Lung (tissue), 12 donors: ENCODE data around the gene HOXB13. TPM values are rescaled to one million over a fixed set of nuclear protein-coding genes. Genes with fewer than 3 reads are reported as not detected.
A peak's percentile ranks its signal among the peaks of the same experiment; 100 is the strongest.
"Not testable (repeated sequence)": the region's sequence is repeated elsewhere in the genome, so short reads cannot be mapped to it uniquely, and the experiment has no call there.

Source experiments
- ATAC-seq: fragments of 200-7000 bp; cut with Tn5 transposase; one replicate; pipeline ENCODE4 v1.9.1; 2020; ENCODE audit warnings: moderate number of reproducible peaks; ENCODE audit not compliant: insufficient read depth, low FRiP score
- DNase-seq, 3 donors: peaks; one replicate each; pipeline ENCODE4 v3.0.0-alpha.2; 2013 to 2017
- H3K27ac ChIP-seq, 2 donors: one replicate each; pipeline ENCODE4 v1.5.1; 2013; ENCODE audit warnings: mild to moderate bottlenecking in 2 of 2, moderate library complexity in 2 of 2, control low read depth in 1 of 2, inconsistent platforms in 1 of 2, low read depth in 1 of 2, low read length in 1 of 2
- H3K27me3 ChIP-seq, 3 donors: one replicate each; pipeline ENCODE4 v1.5.1; 2013; ENCODE audit warnings: low read length in 2 of 3; ENCODE audit not compliant: control insufficient read depth in 3 of 3, insufficient read depth in 3 of 3
- H3K36me3 ChIP-seq, 4 donors: one replicate each; pipeline ENCODE4 v1.5.1; 2013; ENCODE audit warnings: low read length in 4 of 4, mild to moderate bottlenecking in 1 of 4, moderate library complexity in 1 of 4; ENCODE audit not compliant: control insufficient read depth in 4 of 4, insufficient read depth in 4 of 4
- H3K4me1 ChIP-seq, 5 donors: one replicate each; pipeline ENCODE4 v1.5.1; 2013; ENCODE audit warnings: low read length in 5 of 5, mild to moderate bottlenecking in 2 of 5, moderate library complexity in 1 of 5; ENCODE audit not compliant: control insufficient read depth in 5 of 5, insufficient read depth in 5 of 5
- H3K4me3 ChIP-seq: one replicate; pipeline ENCODE4 v1.5.1; 2013; ENCODE audit warnings: mild to moderate bottlenecking, control low read depth, moderate library complexity
- H3K9ac ChIP-seq, 2 donors: one replicate each; pipeline ENCODE4 v1.5.1; 2013; ENCODE audit warnings: low read length in 2 of 2, control low read depth in 1 of 2; ENCODE audit not compliant: insufficient read depth in 1 of 2
- H3K9me3 ChIP-seq, 4 donors: one replicate each; pipeline ENCODE4 v1.5.1; 2013; ENCODE audit warnings: low read length in 3 of 4, mild to moderate bottlenecking in 1 of 4, moderate library complexity in 1 of 4; ENCODE audit not compliant: control insufficient read depth in 4 of 4, insufficient read depth in 3 of 4
- WGBS, 2 donors: extraction: QIAGEN DNeasy Blood & Tissue Kit; methylation state at CpG; one replicate each; pipeline ENCODE4 v1.1.7; 2013; 5-methylcytosine and 5-hydroxymethylcytosine counted together
- polyA plus RNA-seq, 2 donors: library from polyadenylated mRNA; stranded (reverse); fragments of 200-250 nt; gene quantifications; one replicate each; pipeline ENCODE4 v1.2.1, GENCODE V29; 2013
- total RNA-seq, 2 donors: library from RNA; depleted of rRNA in 1 of 2; stranded (reverse); fragments of >200 nt in 1 of 2; gene quantifications; one replicate each; pipeline ENCODE4 v1.2.1, GENCODE V29; 2014 to 2021
- TF ChIP-seq, protein P1 (sequence below): IDR thresholded peaks from 2 replicates; pipeline ENCODE4 v1.5.1; 2012; ENCODE audit warnings: mild to moderate bottlenecking; ENCODE audit errors: control extremely low read depth, extremely low read depth
- donor health status: control.
- donor health status: control.
- donor health status: Bipolar disorder and iron deficiency.
- donor health status: healthy.
- donor health status: DM: yes; HTN: yes; CAD: no.

HOXB13 gene
- total and polyA plus RNA-seq, 4 donors: not detected

DNA sequence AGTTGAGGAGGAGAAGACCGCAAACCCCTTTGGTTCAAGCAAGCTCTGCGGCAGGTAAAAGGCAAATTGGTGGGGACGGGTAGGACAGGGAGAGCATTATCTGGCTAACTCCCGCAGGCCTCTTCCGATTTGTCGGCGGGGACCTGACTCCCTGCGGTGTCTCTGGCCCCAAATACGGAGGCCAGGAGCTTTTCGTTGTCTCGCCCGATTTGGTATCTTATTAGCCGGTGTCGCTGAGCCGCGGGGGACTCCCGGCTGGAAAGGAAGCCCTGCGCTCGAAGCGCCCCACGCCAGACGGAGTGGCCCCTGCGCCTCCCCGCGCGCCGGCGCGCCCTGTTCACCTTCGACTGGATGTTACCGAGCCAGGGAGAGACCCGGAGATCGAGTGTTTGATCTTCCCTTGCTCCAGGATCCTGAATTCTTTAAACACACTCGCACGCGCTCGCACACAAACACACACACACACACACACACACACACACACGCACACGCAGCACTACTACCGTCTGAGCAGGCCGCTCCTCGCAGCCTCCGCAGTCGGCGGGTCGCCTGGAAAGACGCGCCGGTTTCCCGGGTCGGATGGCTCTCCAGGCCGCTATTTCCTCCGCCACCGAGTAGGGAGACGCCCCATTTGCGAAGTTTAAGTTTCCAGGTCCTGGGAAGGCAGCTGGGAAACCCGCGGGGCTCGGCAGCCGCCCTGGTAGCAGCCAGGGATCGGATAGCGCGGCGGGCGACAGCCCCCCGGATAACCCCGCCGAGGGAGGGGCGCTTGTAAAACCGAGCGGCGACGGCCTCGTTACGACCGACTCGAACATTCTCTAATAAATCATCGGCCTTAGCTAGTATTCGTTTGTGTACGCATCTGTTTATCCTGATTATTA lies 9.5 kb downstream of the HOXB13 start:
- Histone ChIP-seq H3K4me3 (no peak overlapping the region), H3K4me1 (peaks cover 0 to 14% (median 0%) of the 10 kb centered on the region in 5 donors), H3K36me3 (no peaks in the 10 kb centered on the region), H3K27ac (no peak overlapping the region), H3K9ac (no peak overlapping the region), H3K27me3 (peaks cover 15 to 93% (median 93%) of the 10 kb centered on the region in 3 donors), H3K9me3 (peaks cover 0 to 16% (median 0%) of the 10 kb centered on the region in 4 donors)
- TF ChIP-seq, protein P1, sequence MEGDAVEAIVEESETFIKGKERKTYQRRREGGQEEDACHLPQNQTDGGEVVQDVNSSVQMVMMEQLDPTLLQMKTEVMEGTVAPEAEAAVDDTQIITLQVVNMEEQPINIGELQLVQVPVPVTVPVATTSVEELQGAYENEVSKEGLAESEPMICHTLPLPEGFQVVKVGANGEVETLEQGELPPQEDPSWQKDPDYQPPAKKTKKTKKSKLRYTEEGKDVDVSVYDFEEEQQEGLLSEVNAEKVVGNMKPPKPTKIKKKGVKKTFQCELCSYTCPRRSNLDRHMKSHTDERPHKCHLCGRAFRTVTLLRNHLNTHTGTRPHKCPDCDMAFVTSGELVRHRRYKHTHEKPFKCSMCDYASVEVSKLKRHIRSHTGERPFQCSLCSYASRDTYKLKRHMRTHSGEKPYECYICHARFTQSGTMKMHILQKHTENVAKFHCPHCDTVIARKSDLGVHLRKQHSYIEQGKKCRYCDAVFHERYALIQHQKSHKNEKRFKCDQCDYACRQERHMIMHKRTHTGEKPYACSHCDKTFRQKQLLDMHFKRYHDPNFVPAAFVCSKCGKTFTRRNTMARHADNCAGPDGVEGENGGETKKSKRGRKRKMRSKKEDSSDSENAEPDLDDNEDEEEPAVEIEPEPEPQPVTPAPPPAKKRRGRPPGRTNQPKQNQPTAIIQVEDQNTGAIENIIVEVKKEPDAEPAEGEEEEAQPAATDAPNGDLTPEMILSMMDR: no peak
- 4 to 7% methylated on average over 70 to 80 of the region's 80 CpGs for WGBS, 2 donors
- DNase-seq (peak; percentile 41 to 60 (median 56)), ATAC-seq (no peak)

DNA sequence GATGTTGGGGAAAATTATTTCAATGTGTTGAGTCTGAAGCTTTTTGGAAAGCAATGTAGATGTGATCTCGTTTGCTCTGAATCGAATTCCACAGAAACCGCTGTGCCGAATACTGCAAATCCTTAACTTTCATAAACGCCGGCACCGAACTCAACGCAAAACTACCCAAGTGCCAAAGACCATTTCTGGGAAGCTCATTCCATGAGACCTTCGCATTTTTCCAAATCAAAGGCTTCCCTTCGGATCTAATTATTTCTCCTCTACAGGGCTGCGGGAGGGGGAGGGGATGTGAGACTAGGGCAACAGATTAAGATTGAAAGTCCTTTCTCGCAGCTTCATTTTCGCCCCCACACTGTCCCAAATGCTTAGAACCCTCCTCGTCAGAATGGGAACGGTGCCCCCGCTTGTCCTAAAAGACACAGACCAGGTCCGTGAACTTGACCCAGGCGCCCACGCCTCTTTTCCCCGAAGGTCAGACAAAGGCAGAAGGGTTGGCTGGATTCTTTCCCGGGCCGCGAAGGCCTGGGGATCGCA lies 10.3 kb downstream of the HOXB13 start:
- Histone ChIP-seq H3K4me3 (no peak overlapping the region), H3K36me3 (no peaks in the 10 kb centered on the region), H3K27me3 (peaks cover 9 to 91% (median 90%) of the 10 kb centered on the region in 3 donors), H3K9ac (no peak overlapping the region), H3K27ac (no peak overlapping the region), H3K4me1 (peaks cover 0 to 8% (median 0%) of the 10 kb centered on the region in 5 donors), H3K9me3 (peaks cover 0 to 16% (median 0%) of the 10 kb centered on the region in 4 donors)
- TF ChIP-seq, protein P1: no peak
- ATAC-seq: no peak
- peak; percentile 43 to 70 (median 48) for DNase-seq
- 12 to 17% methylated on average over 24 of the region's 24 CpGs for WGBS, 2 donors

DNA sequence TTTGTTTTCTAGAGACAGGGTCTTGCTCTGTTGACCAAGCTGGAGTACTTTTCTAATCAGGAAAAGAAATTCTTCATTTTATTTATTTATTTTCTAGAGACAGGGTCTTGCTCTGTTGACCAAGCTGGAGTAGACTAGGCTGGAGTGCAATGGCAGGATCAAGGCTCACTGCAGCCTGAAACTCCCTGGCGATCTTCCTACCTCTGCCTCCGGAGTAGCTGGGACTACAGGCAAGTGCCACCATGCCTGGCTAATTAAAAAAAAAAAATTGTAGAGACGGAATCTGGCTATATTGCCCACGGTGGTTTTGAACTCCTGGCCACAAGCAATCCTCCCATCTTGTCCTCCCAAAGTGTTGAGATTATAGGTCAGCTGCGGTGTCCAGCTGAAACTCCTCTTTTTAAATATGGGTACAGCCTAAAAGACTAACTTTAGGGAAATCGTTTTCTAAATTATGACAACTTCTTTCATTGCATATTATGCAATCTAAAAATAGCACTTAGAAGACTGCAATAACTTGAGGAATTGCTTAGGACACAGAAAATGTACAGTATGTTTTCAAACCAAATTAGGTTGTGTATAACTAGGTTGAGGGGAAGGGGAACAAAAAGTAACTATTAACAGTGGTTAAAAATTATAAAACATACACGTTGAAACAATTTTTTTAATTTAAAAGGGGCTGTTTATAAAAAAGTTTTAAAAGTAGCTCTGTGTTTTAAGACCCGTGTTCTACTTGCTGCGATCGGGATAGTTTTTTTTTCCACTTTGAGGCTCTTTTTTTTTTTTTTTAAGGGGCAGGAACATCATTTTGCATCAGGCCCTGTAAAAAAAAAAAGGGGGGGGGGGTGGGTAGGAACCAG lies 11.0 kb downstream of the HOXB13 start:
- H3K27me3 ChIP-seq: peaks cover 10 to 91% (median 88%) of the 10 kb centered on the region in 3 donors
- TF ChIP-seq, protein P1: no peak
- WGBS, 2 donors: 10 to 13% methylated on average over 10 of the region's 10 CpGs
- no peak overlapping the region for H3K4me3 ChIP-seq
- DNase-seq: peak in 1 of 3 donors; percentile 40
- H3K9ac ChIP-seq: no peak overlapping the region
- no peak overlapping the region for H3K27ac ChIP-seq
- H3K36me3 ChIP-seq: no peaks in the 10 kb centered on the region
- peaks cover 0 to 6% (median 0%) of the 10 kb centered on the region in 5 donors for H3K4me1 ChIP-seq
- H3K9me3 ChIP-seq: peaks cover 0 to 16% (median 0%) of the 10 kb centered on the region in 4 donors
- no peak for ATAC-seq

DNA sequence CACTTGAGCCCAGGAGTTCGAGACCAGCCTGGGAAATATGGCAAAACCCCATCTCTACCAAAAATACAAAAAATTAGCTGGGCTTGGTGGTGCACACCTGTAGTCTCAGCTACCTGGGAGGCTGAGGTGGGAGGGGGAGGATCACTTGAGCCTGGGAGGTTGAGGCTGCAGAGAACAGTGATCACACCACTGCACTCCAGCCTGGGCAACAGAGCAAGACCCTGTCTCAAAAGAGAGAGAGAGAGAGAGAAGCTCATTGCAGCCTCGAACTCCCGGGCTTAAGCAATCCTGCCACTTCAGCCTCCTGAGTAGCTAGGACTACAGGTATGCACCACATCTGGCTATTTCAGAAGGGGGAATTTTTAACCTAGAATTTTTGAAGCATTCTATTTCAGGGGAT lies 12.0 kb downstream of the HOXB13 start:
- Histone ChIP-seq H3K9me3 (peaks cover 0 to 16% (median 0%) of the 10 kb centered on the region in 4 donors), H3K27me3 (peaks cover 16 to 86% (median 86%) of the 10 kb centered on the region in 3 donors)
- not testable (repeated sequence) for H3K27ac ChIP-seq, H3K9ac ChIP-seq, H3K36me3 ChIP-seq, H3K4me1 ChIP-seq, H3K4me3 ChIP-seq, DNase-seq, ATAC-seq
- WGBS, 2 donors: 67 to 78% methylated on average over 3 of the region's 3 CpGs
